PC-3 (cell line): ENCODE results near the gene PREB. TPM values are rescaled to one million over a fixed set of nuclear protein-coding genes. Genes with fewer than 3 reads are reported as not detected.

ENCODE experiments used
- ATAC-seq: fragments of 200-7000 bp; cut with Tn5 transposase; 2 replicates; pipeline ENCODE4 v1.9.1; 2020; ENCODE audit warnings: mild to moderate bottlenecking, moderate library complexity
- BruUV-seq: library from RNA; stranded (reverse); fragments of 400-500 nt; replicated peaks from 2 replicates; lab custom pipeline; 2021; lab: Mats Ljungman, UMichigan
- CTCF ChIA-PET: fragments of 300-600 bp; sonication (Branson Sonifier 250); formaldehyde crosslinking; loops from one replicate; lab custom pipeline; 2022; ENCODE audit warnings: antibody characterized with exemption; lab: Charles Lee
- POLR2A ChIA-PET: fragments of 300-600 bp; sonication (Branson Sonifier 250); formaldehyde crosslinking; loops from one replicate; lab custom pipeline; 2022; ENCODE audit warnings: antibody characterized with exemption; ENCODE audit not compliant: unreplicated experiment; lab: Charles Lee
- DNase-seq: peaks from one replicate; pipeline ENCODE4 v3.0.0-alpha.2; 2015
- H2AFZ ChIP-seq: fragments of 300-600 bp; sonication (generic); 2 replicates; pipeline ENCODE4 v1.6.0; 2016; ENCODE audit warnings: antibody characterized with exemption, low read length
- H3F3A ChIP-seq: fragments of 300-600 bp; sonication (generic); one replicate; pipeline ENCODE4 v1.6.0; 2017; ENCODE audit warnings: antibody characterized with exemption, low read length, control low read depth, mild to moderate bottlenecking; ENCODE audit not compliant: unreplicated experiment
- H3K27ac ChIP-seq: fragments of 300-600 bp; sonication (generic); 2 replicates; pipeline ENCODE4 v1.5.1; 2016; ENCODE audit warnings: mild to moderate bottlenecking, low read length
- H3K27me3 ChIP-seq: fragments of 300-600 bp; sonication (generic); 2 replicates; pipeline ENCODE4 v1.6.1; 2016; ENCODE audit warnings: low read length, mixed read lengths
- H3K36me3 ChIP-seq: fragments of 300-600 bp; sonication (generic); 2 replicates; pipeline ENCODE4 v1.6.1; 2016; ENCODE audit warnings: low read depth, mixed run types, low read length, mixed read lengths
- H3K4me1 ChIP-seq: fragments of 300-600 bp; sonication (generic); 2 replicates; pipeline ENCODE4 v1.5.1; 2016; ENCODE audit warnings: low read length; ENCODE audit not compliant: insufficient read depth
- H3K4me2 ChIP-seq: fragments of 300-600 bp; sonication (generic); 2 replicates; pipeline ENCODE4 v1.6.0; 2016; ENCODE audit warnings: low read length
- H3K4me3 ChIP-seq: fragments of 300-600 bp; sonication (generic); 2 replicates; pipeline ENCODE4 v1.5.1; 2016; ENCODE audit warnings: mild to moderate bottlenecking, low read length, mixed read lengths
- H3K79me2 ChIP-seq: fragments of 300-600 bp; sonication (generic); 2 replicates; pipeline ENCODE4 v1.6.1; 2017; ENCODE audit warnings: low read length, mixed read lengths
- H3K9ac ChIP-seq: fragments of 300-600 bp; sonication (generic); 2 replicates; pipeline ENCODE4 v1.6.0; 2016; ENCODE audit warnings: mild to moderate bottlenecking, low read length
- H3K9me2 ChIP-seq: fragments of 300-600 bp; sonication (generic); replicated peaks from 2 replicates; pipeline ENCODE4 v1.6.1; 2016; ENCODE audit warnings: mixed run types, low read length, mixed read lengths
- H3K9me3 ChIP-seq: fragments of 300-600 bp; sonication (generic); 2 replicates; pipeline ENCODE4 v1.6.1; 2016; ENCODE audit warnings: low read length, mixed read lengths
- H4K20me1 ChIP-seq: fragments of 300-600 bp; sonication (generic); 2 replicates; pipeline ENCODE4 v1.6.1; 2016; ENCODE audit warnings: low read length, mixed read lengths
- CTCF ChIP-seq: fragments of 300-600 bp; sonication (generic); conservative IDR thresholded peaks from 2 replicates; pipeline ENCODE4 v1.5.1; 2017; ENCODE audit warnings: antibody characterized with exemption, low read depth, mild to moderate bottlenecking, low read length
- EZH2 ChIP-seq: fragments of 300-600 bp; sonication (generic); IDR thresholded peaks from one replicate; pipeline ENCODE4 v1.6.1; 2017; ENCODE audit warnings: antibody characterized with exemption, mild to moderate bottlenecking, low read length; ENCODE audit not compliant: unreplicated experiment
- EZH2phosphoT487 ChIP-seq: fragments of 300-600 bp; sonication (generic); IDR thresholded peaks from 2 replicates; pipeline ENCODE4 v1.6.1; 2018; ENCODE audit warnings: mild to moderate bottlenecking, antibody characterized with exemption, low read length, borderline replicate concordance
- intact Hi-C: fragments of 100-400 bp; cut with micrococcal nuclease; formaldehyde crosslinking; loops from 2 replicates; pipeline ENCODE4 v1.9.0; 2023
- total RNA-seq: library from RNA; depleted of rRNA; stranded (reverse); fragments of >200 nt; gene quantifications from 2 replicates; pipeline ENCODE4 v1.2.3, GENCODE V29; 2014

The PREB gene
- total RNA-seq, 1 experiment from 2014 or later, result 85.6 TPM

- intact Hi-C loops, result no loop called here
- POLR2A ChIA-PET, result no interaction called here
Measured at GRCh38 chr2:27131429-27131828, 3.0 kb downstream of the PREB start.

GRCh38 chr2:27130396-27130795, 4.0 kb downstream of the PREB start:
- ChIA-PET POLR2A (no interaction called here), CTCF (no interaction called here)
- DNase-seq, result no peak

More at GRCh38 chr2:27131429-27131828, 3.0 kb downstream of the PREB start:
- DNase-seq, result no peak
- CTCF ChIA-PET, result no interaction called here
- ATAC-seq, result no peak
- Histone ChIP-seq H2AFZ (no peak overlapping the region), H3K27ac (no peak overlapping the region), H3K36me3 (peaks cover 12% of the 10 kb centered on the region), H3K4me2 (no peak overlapping the region), H3K9me3 (no peaks in the 10 kb centered on the region), H3K4me3 (no peak overlapping the region), H3F3A (no peaks in the 10 kb centered on the region), H3K4me1 (peaks cover 9% of the 10 kb centered on the region), H3K79me2 (peaks cover 22% of the 10 kb centered on the region), H3K9ac (no peak overlapping the region), H3K27me3 (no peaks in the 10 kb centered on the region), H3K9me2 (no peaks in the 10 kb centered on the region), H4K20me1 (peaks cover 9% of the 10 kb centered on the region; the same call in 1 of the 2 replicates)
- no TSS peak for BruUV-seq
- TF ChIP-seq CTCF (no peak), EZH2phosphoT487 (no peak)

More at GRCh38 chr2:27130396-27130795, 4.0 kb downstream of the PREB start:
- Histone ChIP-seq H3K9ac (no peak overlapping the region), H3K9me2 (no peaks in the 10 kb centered on the region), H3K9me3 (no peaks in the 10 kb centered on the region), H3K36me3 (peaks cover 12% of the 10 kb centered on the region), H3K79me2 (peaks cover 22% of the 10 kb centered on the region), H2AFZ (no peak overlapping the region), H3K4me1 (peaks cover 9% of the 10 kb centered on the region), H3F3A (no peaks in the 10 kb centered on the region), H3K27me3 (no peaks in the 10 kb centered on the region), H3K4me3 (no peak overlapping the region), H4K20me1 (peaks cover 9% of the 10 kb centered on the region; the same call in 1 of the 2 replicates), H3K27ac (no peak overlapping the region), H3K4me2 (no peak overlapping the region)
- BruUV-seq, result no TSS peak
- intact Hi-C loops, result no loop called here
- ATAC-seq, result no peak
- TF ChIP-seq CTCF (no peak), EZH2 (no peak), EZH2phosphoT487 (no peak)
